Stimulated activated CD4-positive, alpha-beta T cell treated with anti-CD3 and anti-CD28 coated beads, Interleukin-1b, Interleukin-23, amount 100 ng/mL, for 4 hours (primary cell): ENCODE data around the gene C1GALT1C1.
"Not testable (repeated sequence)": the region's sequence is repeated elsewhere in the genome, so short reads cannot be mapped to it uniquely, and the experiment has no call there.

Source experiments
- DNase-seq, 2 donors: peaks; one replicate each; pipeline ENCODE4 v3.0.0-alpha.2; 2020; ENCODE audit warnings: low read depth in 2 of 2

C1GALT1C1 gene

DNA sequence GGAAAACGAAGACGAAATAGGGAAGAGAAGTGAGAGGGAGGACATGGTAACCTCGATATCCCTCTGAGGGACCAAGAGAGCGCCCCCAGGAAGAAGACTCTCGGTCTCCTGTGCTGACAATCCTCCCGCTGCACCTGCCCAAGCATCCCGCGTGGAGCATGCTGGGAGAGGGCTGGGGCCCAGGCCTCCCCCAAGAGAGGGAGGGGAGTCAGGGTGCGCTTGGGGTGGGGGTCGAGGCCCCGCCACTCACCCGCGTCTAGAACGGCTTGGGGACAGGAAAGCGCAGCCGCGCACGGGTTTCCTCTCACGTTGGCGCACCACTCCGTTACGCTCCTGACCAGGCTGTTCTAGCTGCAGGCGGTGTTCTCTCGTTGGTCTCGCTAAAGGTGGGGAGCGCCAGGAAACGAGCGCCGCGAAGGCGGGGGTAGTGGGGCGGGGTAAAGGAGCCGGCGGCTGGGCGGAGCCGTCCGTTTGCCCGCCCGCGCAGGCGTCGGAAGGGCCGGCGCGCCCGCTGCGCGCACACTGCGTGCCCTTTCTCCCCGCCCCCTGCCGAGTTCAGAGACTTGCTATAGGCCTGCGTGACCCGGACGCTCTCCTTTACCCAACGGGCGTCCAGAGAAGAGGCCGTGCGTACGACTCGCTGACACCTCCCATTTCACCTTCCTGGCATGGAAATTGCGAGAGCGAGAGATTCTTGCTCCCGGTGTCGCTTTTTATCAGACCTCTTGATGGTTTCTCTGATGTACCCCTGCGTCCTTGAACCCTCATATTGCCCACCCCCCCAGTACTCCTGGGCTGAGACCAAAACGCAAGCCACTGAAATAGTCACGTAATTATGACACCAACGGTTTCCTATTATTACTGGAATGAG, at the start of gene C1GALT1C1:
C1GALT1C1 (minus strand) TSS at position 388 of the 871 bp plus-strand sequence. CDS start 2,888 bp downstream, outside the sequence.
- peak; percentile 80 to 81 for DNase-seq

DNA sequence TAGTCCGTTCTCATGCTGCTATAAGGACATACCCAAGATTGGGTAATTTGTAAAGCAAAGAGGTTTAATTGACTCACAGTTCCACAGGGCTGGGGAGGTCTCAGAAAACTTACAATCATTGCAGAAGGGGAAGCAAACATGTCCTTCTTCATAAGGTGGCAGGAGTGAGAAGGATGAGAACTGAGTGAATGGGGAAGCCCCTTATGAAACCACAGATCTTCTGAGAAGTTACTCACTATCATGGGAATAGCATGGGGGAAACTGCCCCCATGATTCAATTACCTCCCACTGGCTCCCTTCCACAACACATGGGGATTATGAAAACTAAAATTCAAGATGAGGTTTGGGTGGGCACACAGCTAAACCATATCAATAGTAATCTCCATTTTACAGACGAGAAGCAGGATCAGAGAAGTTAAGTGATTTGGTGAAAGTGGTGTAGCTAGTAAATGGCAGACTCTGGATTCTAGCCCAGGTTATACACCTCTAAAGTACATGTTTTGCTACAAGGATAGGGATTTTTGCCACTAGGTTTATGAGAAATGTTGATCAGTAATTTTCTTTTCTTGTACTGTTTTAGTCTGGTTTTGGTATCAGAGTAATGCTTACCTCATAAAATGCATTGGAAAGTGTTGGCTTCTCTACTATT, 47.3 kb upstream of the C1GALT1C1 start:
- DNase-seq = no peak

DNA sequence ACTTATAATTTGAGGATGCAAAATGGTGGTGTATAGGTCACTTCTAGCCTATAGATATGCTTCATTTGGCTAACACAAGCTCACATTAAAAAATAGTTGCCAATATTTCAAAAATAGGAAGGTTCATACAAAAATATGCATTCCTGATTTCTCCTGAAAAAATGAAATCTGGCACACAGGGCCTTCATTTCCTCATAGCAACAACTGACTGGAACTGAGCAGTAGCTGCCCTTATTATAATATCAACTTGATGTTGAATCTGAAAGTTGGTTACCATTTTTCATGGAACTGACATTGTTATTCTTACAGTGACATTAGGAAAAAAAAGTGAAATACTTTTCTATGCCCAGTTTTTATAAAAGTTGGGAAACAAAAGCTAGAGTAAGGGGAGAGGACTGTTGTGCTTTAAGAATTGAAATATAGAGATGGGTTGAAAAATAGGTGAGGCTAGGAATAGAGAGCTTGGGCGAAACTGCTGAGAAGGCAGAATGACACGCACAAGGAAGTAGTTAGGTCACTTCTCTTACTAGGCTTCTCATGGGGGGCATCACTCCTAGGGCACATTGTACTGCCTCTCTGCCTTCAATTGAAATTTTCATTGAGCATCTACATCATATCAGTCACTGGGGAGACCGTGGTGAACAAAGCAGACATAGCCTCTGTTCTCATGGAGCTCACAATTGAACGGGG, 43.1 kb upstream of the C1GALT1C1 start:
- no peak for DNase-seq

GRCh38 chrX:120672389-120672788, 42.5 kb upstream of the C1GALT1C1 start:
- no peak for DNase-seq

- no peak for DNase-seq
Measured at GRCh38 chrX:120671963-120672362, 42.1 kb upstream of the C1GALT1C1 start.

- no peak for DNase-seq
Measured at GRCh38 chrX:120668357-120668756, 38.5 kb upstream of the C1GALT1C1 start.

DNA sequence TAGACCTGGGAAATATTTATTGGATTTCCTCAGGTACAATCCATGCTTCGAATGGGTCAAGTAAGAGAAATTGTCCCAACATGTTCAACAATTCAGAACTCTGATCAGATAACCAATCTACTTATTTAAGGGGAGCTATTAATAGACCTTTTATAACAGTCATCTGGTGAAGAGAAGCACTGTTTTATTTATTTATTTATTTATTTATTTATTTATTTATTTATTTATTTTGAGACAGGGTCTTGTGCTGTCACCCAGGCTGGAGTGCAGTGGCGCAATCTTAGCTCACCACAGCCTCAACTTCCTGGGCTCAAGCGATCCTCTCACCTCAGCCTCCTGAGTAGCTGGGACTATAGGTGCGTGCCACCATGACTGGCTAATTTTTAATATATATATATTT, 34.7 kb upstream of the C1GALT1C1 start:
- not testable (repeated sequence) for DNase-seq

DNA sequence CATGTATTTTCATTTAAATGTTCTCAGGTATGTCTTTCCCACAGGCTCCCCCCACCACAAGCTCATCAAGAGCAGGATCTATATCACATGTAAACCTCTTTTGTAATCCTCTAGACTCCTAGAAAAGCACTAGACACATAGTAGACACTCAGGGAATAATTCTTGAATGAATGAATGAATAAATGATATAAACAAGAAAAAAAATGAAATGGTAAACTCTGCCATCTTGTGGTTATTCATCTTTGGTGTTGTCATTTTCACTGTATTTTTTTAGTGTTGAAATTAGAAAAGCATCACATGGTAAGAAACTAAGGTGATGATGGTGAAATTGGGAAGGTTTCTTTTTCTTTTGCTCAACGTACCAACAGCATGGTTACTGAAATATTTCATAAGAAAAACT, 34.2 kb upstream of the C1GALT1C1 start:
- no peak for DNase-seq

DNA sequence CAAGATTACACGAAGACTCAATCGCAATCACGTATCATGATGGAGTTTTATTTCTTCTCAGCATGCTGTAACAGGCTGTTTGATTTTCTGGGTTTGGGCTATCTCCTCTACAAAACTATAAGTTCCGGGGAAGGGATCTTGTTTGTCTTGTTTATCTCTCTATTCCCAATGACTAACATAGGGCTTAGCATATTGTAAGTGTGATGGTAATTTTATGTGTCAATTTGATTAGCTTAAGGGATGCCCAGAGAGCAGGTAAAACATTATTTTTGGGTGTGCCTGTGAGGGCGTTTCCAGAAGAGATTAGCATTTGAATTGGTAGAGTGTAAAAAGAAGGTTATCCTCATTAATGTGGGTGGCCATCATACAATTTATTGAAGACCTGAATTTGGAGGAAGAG, 32.8 kb upstream of the C1GALT1C1 start:
- DNase-seq = no peak

GRCh38 chrX:120660637-120661036, 30.8 kb upstream of the C1GALT1C1 start:
- DNase-seq = no peak

- no peak for DNase-seq
Measured at GRCh38 chrX:120653000-120653399, 23.1 kb upstream of the C1GALT1C1 start.

DNA sequence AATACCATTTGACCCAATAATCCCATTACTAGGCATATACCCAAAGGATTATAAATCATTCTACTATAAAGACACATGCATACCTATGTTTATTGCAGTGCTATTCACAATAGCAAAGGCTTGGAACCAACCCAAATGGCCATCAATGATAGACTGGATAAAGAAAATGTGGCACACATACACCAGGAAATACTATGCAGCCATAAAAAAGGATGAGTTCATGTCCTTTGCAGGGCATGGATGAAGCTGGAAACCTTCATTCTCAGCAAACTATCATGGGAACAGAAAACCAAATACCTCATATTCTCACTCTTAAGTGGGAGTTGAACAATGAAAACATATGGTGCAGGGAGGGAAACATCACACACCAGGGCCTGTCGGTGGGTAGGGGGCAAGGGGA, 22.4 kb upstream of the C1GALT1C1 start:
- not testable (repeated sequence) for DNase-seq

DNA sequence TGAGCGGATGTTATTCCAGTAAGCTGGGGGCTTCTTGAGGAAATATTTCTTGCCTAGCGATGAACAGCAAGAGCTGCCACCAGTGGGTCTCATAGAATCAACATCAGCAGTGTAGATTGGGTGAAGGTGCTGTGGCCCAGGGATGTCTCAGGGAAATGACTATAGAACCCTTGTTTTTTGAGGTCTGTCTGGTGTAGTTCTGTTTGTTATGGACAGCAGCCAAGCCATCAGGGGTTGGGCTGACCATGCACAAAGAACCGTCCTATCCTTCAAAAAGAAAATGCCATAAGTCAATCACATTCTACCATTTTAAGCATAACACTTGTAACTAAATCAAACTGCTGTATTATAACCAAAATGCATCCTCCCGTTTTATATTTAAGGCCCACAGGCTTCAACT, 17.3 kb upstream of the C1GALT1C1 start:
- DNase-seq = no peak

DNA sequence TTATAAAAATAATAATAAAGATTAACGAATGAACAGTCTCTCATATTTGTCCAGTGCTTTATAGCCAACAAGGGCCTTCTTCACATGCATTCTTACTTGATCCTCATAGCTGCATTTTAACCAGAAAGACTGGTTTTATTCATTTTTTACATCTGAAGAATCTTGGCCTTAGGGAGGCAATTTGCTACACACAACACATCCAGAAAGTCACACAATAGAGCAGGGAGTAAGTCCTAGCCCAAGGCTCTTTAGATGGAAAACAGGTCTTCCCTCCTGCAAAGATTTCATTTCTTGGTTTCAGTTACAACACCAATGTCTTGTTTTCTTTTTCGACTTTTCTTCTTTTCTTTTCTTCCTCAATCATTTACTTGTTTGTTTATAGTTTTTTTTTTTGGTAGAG, 13.0 kb upstream of the C1GALT1C1 start:
- DNase-seq = no peak

GRCh38 chrX:120638619-120639018, 8.8 kb upstream of the C1GALT1C1 start:
- DNase-seq = no peak

GRCh38 chrX:120625371-120625770, 4.5 kb downstream of the C1GALT1C1 start:
- DNase-seq = no peak

DNA sequence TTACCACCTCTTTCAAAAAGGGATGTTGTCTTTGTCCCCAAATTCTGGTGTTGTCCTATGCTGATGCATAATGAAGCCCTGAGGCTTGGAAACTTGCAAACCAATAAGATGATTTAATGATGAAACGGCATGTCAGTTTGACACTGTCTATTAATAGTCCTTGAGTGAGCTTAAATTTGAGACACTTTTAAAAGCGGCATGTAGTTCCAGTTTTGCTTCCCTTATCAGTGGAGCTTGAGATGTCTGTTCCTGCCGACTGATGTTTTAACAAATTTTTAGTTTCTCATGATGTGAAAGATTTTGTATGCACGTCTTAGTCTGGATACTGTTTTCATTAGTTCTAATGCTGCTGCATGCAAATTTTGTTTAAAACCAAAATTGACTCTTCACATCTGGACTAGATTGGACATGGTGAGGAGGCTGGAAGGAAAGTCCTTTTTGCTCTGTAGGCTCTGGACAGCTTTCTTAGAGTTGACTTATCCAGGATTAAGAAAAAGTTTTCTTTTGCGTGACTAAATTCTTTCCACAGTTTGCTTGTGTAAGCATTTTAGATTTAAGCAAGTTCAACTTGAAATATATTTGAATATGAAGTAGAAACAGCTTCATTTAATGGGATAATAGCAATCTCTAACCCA, 11.7 kb downstream of the C1GALT1C1 start:
- no peak for DNase-seq

DNA sequence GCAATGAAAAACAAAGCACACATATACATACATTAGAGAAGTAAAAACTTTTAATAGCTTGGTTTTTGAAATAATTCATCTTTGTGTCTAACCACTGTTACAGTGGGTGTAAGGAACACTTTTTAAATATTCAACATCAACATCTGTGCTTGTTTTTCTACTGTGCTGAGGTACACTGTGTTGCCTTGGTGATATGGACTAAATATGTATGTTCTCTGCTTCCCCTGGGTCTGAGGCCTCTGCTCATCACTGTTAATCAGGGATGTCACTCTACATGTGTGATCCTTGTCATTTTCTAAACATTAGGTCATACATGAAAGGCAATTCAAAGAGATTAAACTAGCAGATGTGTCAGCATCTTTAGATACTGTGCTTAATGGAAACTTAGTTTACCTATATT, 15.0 kb downstream of the C1GALT1C1 start:
- DNase-seq = no peak

DNA sequence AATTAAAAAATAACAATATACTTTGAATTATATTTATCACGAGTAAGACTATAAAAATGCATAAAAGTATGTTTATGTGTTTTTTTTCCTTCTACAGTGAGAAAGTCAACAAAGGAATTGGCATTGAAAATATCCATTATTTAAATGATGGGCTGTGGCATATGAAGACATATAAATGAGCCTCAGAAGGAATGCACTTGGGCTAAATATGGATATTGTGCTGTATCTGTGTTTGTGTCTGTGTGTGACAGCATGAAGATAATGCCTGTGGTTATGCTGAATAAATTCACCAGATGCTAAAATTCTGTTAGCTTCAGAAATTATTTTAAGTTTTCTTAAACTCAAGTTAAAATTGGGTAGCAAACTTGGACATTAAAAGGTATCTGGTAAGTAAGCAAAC, 17.8 kb downstream of the C1GALT1C1 start:
- DNase-seq = no peak

DNA sequence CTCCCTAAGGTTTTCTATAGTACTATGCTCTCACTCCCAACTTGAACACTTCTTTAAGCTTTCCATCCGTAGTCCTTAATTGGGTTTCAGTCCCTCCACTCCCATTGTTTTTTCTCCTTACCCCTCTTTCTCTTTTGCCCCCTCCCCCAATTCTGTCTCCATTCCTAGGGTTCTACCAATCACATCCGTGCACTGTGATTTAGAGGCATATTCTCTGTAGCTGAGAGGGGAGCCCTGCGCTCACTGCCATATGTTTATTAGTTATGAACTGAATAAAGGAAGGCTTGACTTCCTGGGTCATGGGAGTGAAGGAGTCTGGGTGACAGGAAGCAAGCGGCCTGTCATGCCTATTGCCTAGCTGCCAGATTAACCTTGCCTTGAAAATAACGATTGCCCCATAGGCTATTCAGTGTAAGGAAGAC, 25.5 kb downstream of the C1GALT1C1 start:
- no peak for DNase-seq

DNA sequence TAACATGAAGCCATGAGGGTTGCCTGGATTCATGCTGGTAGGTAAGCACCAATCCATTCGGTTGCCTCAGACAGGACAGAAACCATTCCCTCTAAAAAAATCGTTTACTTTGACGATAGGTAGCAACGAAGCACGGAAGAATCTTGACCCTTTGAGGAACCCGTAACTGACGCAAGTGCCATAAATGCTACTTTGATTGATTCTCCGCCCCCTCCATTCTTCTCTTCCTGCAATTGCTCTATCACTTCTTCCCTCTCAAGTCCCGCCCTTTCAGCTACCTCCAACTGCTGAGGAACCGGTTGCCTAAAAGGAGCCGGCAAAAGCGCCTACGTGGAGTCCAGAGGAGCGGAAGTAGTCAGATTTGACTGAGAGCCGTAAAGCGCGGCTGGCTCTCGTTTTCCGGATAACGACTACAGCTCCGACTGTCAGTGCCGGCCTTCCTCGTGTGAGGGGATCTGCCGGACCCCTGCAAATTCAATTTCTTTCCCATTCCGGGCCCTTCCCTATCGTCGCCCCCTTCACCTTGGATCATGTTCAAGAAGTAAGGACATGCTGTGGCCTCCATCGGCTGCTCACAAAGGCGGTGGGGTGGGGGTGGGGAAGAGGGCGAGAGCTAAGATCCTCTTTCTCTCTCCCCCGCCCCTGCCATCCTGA, 26.0 kb downstream of the C1GALT1C1 start, which contains the start of gene MCTS1:
MCTS1 (plus strand) TSS at position 395 of the 654 bp plus-strand sequence; CDS start at position 531, 136 bp downstream.
- DNase-seq = peak; percentile 52 to 54
